T47D (cell line): Measurements from ENCODE around the gene EGFL6.
A peak's percentile ranks its signal among the peaks of the same experiment; 100 is the strongest.

Experiments
- DNase-seq, 2 experiments: peaks; one replicate each; pipeline versions ENCODE4 v3.0.0 to v3.0.0-alpha.2; 2011 to 2012; ENCODE audit warnings: low read depth in 1 of 2, low spot score in 1 of 2
- JUND ChIP-seq: IDR thresholded peaks from 2 replicates; pipeline ENCODE4 v1.6.1; 2012; ENCODE audit warnings: low read depth
- in situ Hi-C: cut with HindIII; loops from 2 replicates; pipeline ENCODE4 v1.10.0; 2016; ENCODE audit warnings: low sequenced_read_pairs, low pct_unique_long_range_greater_than_20kb

EGFL6 gene

GRCh38 chrX:13649838-13650237 lies 80.4 kb downstream of the EGFL6 start:
- no peak for DNase-seq
- in situ Hi-C loops, result no loop called here
- no peak for TF ChIP-seq JUND

- DNase-seq, result no peak
- in situ Hi-C loops, result no loop called here
- TF ChIP-seq JUND, result no peak
These were observed 80.9 kb downstream of the EGFL6 start for GRCh38 chrX:13650318-13650717.

GRCh38 chrX:13651150-13651549 lies 81.7 kb downstream of the EGFL6 start:
- in situ Hi-C loops, result no loop called here
- TF ChIP-seq JUND, result no peak
- DNase-seq, result no peak

GRCh38 chrX:13652287-13652793 lies 82.9 kb downstream of the EGFL6 start:
- DNase-seq, result peak in 1 of 2 experiments; percentile 35
- TF ChIP-seq JUND, result no peak
- in situ Hi-C loops, result no loop called here

- DNase-seq, result peak; percentile 87 to 97
- no peak for TF ChIP-seq JUND
- in situ Hi-C loops, result no loop called here
These were observed 83.7 kb downstream of the EGFL6 start, which contains the start of gene TCEANC for GRCh38 chrX:13652850-13653693. TCEANC (plus strand) TSS chrX:13653141; CDS start chrX:13662509, 9,368 bp downstream.

- in situ Hi-C loops, result no loop called here
- DNase-seq, result no peak
- TF ChIP-seq JUND, result no peak
These were observed 84.7 kb downstream of the EGFL6 start for GRCh38 chrX:13654116-13654515.

GRCh38 chrX:13655674-13656073 lies 86.3 kb downstream of the EGFL6 start:
- TF ChIP-seq JUND, result no peak
- no peak for DNase-seq
- in situ Hi-C loops, result no loop called here

- DNase-seq, result peak in 1 of 2 experiments; percentile 66
- TF ChIP-seq JUND, result no peak
- in situ Hi-C loops, result no loop called here
These were observed 89.2 kb downstream of the EGFL6 start for GRCh38 chrX:13658602-13659001.

- DNase-seq, result no peak
- in situ Hi-C loops, result no loop called here
- TF ChIP-seq JUND, result no peak
These were observed 89.7 kb downstream of the EGFL6 start for GRCh38 chrX:13659063-13659462.

GRCh38 chrX:13661735-13662288 lies 92.4 kb downstream of the EGFL6 start:
- no peak for DNase-seq
- in situ Hi-C loops, result no loop called here
- no peak for TF ChIP-seq JUND

GRCh38 chrX:13662355-13662791 lies 93.0 kb downstream of the EGFL6 start:
- in situ Hi-C loops, result no loop called here
- no peak for TF ChIP-seq JUND
- no peak for DNase-seq

- no peak for DNase-seq
- TF ChIP-seq JUND, result no peak
- in situ Hi-C loops, result no loop called here
These were observed 94.6 kb downstream of the EGFL6 start for GRCh38 chrX:13664020-13664419.

- DNase-seq, result no peak
- TF ChIP-seq JUND, result no peak
- in situ Hi-C loops, result no loop called here
These were observed 97.4 kb downstream of the EGFL6 start for GRCh38 chrX:13666836-13667235.
